ENCODE data around the gene TUFM. TPM values are rescaled to one million over a fixed set of nuclear protein-coding genes. Genes with fewer than 3 reads are reported as not detected.

The TUFM gene
- total RNA-seq, 1 donor from 2014 or later, result 189 TPM

- ATAC-seq (ENCODE audit: low read depth) (no peak), DNase-seq (no peak)
- ChIA-PET CTCF (interaction anchor here (1.3 kb wide), 1 partner anchor 108 kb away, joined by 4 read pairs; no protein-coding TSS in a partner anchor), POLR2A (interaction anchor here (0.5 to 1.8 kb wide), 6 partner anchors 9 to 219 kb away, joined by 3 to 10 read pairs (median 4); partner anchors contain the start of genes ATXN2L and TUFM)
- intact Hi-C loops (cut with micrococcal nuclease), result no loop called here
- peak overlapping the region; percentile 24 for H3K27ac Mint-ChIP-seq
- H3K27me3 Mint-ChIP-seq, result no peaks in the 10 kb centered on the region
- H3K9me3 Mint-ChIP-seq, result no peaks in the 10 kb centered on the region
- peaks cover 7% of the 10 kb centered on the region for H3K4me1 Mint-ChIP-seq
- TF ChIP-seq CTCF (IDR thresholded peaks at IDR 0.05), result no peak
- no peak overlapping the region for H3K4me3 Mint-ChIP-seq
- peaks cover 80% of the 10 kb centered on the region for H3K36me3 Mint-ChIP-seq (ENCODE audit: low read depth)
Observed at GRCh38 chr16:28836761-28837064, 9.4 kb downstream of the TUFM start.

GRCh38 chr16:28835864-28836760, 10.0 kb downstream of the TUFM start:
- Mint-ChIP-seq H3K4me1 (peaks cover 7% of the 10 kb centered on the region), H3K4me3 (no peak overlapping the region), H3K27ac (peak overlapping the region; percentile 24), H3K27me3 (no peaks in the 10 kb centered on the region), H3K36me3 (ENCODE audit: low read depth) (peaks cover 80% of the 10 kb centered on the region), H3K9me3 (no peaks in the 10 kb centered on the region)
- TF ChIP-seq CTCF (IDR thresholded peaks at IDR 0.05), result no peak
- DNase-seq (no peak), ATAC-seq (ENCODE audit: low read depth) (no peak)
- ChIA-PET POLR2A (interaction anchor here (0.6 to 1.8 kb wide), 4 partner anchors 10 to 109 kb away, joined by 3 to 10 read pairs (median 4); partner anchors contain the start of genes ATXN2L and TUFM), CTCF (interaction anchor here (1.3 kb wide), 1 partner anchor 109 kb away, joined by 4 read pairs; no protein-coding TSS in a partner anchor)
- intact Hi-C loops (cut with micrococcal nuclease), result no loop called here

GRCh38 chr16:28834873-28835863, 11.0 kb downstream of the TUFM start:
- peaks cover 87% of the 10 kb centered on the region for H3K36me3 Mint-ChIP-seq (ENCODE audit: low read depth)
- no peaks in the 10 kb centered on the region for H3K27me3 Mint-ChIP-seq
- DNase-seq, result no peak
- no peaks in the 10 kb centered on the region for H3K9me3 Mint-ChIP-seq
- peaks cover 7% of the 10 kb centered on the region for H3K4me1 Mint-ChIP-seq
- no peak for TF ChIP-seq CTCF (IDR thresholded peaks at IDR 0.05)
- no peak for ATAC-seq (ENCODE audit: low read depth)
- H3K27ac Mint-ChIP-seq, result no peak overlapping the region
- H3K4me3 Mint-ChIP-seq, result no peak overlapping the region
- CTCF ChIA-PET, result interaction anchor here (1.3 kb wide), 1 partner anchor 110 kb away, joined by 4 read pairs; no protein-coding TSS in a partner anchor
- POLR2A ChIA-PET, result interaction anchor here (1.1 to 1.2 kb wide), 2 partner anchors 8 to 110 kb away, joined by 3 read pairs; no protein-coding TSS in a partner anchor
- intact Hi-C loops (cut with micrococcal nuclease), result no loop called here

GRCh38 chr16:28834349-28834748, 11.8 kb downstream of the TUFM start:
- ATAC-seq (ENCODE audit: low read depth) (no peak), DNase-seq (no peak)
- no peak overlapping the region for H3K4me3 Mint-ChIP-seq
- no peaks in the 10 kb centered on the region for H3K9me3 Mint-ChIP-seq
- no peak for TF ChIP-seq CTCF (IDR thresholded peaks at IDR 0.05)
- intact Hi-C loops (cut with micrococcal nuclease), result no loop called here
- ChIA-PET CTCF (no interaction called here), POLR2A (interaction anchor here (1.1 kb wide), 1 partner anchor 9 kb away, joined by 3 read pairs; no protein-coding TSS in a partner anchor)
- no peak overlapping the region for H3K27ac Mint-ChIP-seq
- peaks cover 93% of the 10 kb centered on the region for H3K36me3 Mint-ChIP-seq (ENCODE audit: low read depth)
- no peaks in the 10 kb centered on the region for H3K27me3 Mint-ChIP-seq
- peaks cover 7% of the 10 kb centered on the region for H3K4me1 Mint-ChIP-seq
